Neural progenitor cell (in vitro differentiated cells): ENCODE data around the gene CTXN1. TPM values are rescaled to one million over a fixed set of nuclear protein-coding genes. Genes with fewer than 3 reads are reported as not detected.

Experiments used
- DNase-seq: peaks from one replicate; pipeline ENCODE4 v3.0.0-alpha.2; 2016; ENCODE audit warnings: low spot score
- H2AFZ ChIP-seq: fragments of 200-600 bp; sonication (generic); replicated peaks from 2 replicates; pipeline ENCODE4 v1.6.1; 2016; ENCODE audit warnings: antibody characterized with exemption
- H3F3A ChIP-seq: fragments of 200-600 bp; sonication (generic); 2 replicates; pipeline ENCODE4 v1.6.1; 2016; ENCODE audit warnings: antibody characterized with exemption, low read depth
- H3K27ac ChIP-seq: fragments of 200-600 bp; sonication (generic); 2 replicates; pipeline ENCODE4 v1.5.1; 2016; ENCODE audit warnings: mild to moderate bottlenecking
- H3K27me3 ChIP-seq: fragments of 200-600 bp; sonication (generic); 2 replicates; pipeline ENCODE4 v1.6.1; 2016; ENCODE audit warnings: mild to moderate bottlenecking, moderate library complexity
- H3K36me3 ChIP-seq: fragments of 200-600 bp; sonication (generic); 2 replicates; pipeline ENCODE4 v1.5.1; 2016
- H3K4me1 ChIP-seq: fragments of 200-600 bp; sonication (generic); 2 replicates; pipeline ENCODE4 v1.6.1; 2016; ENCODE audit warnings: mixed run types
- H3K4me2 ChIP-seq: fragments of 200-600 bp; sonication (generic); 2 replicates; pipeline ENCODE4 v1.6.1; 2016
- H3K4me3 ChIP-seq: fragments of 200-600 bp; sonication (generic); 2 replicates; pipeline ENCODE4 v1.5.1; 2016
- H3K79me2 ChIP-seq: fragments of 200-600 bp; sonication (generic); 2 replicates; pipeline ENCODE4 v1.6.1; 2016; ENCODE audit warnings: low read depth
- H3K9ac ChIP-seq: fragments of 200-600 bp; sonication (generic); 2 replicates; pipeline ENCODE4 v1.6.1; 2016
- H3K9me3 ChIP-seq: fragments of 200-600 bp; sonication (generic); 2 replicates; pipeline ENCODE4 v1.5.1; 2016; ENCODE audit warnings: low read depth
- H4K20me1 ChIP-seq: fragments of 200-600 bp; sonication (generic); 2 replicates; pipeline ENCODE4 v1.6.1; 2016; ENCODE audit warnings: low read depth
- H3K27ac Mint-ChIP-seq: 3 replicates; pipeline ENCODE4 v1.8.0; 2021; ENCODE audit warnings: mixed read lengths
- H3K27me3 Mint-ChIP-seq: 2 replicates; pipeline ENCODE4 v1.8.0; 2022; ENCODE audit warnings: low read depth, mild to moderate bottlenecking, inconsistent platforms, moderate library complexity, mixed read lengths; ENCODE audit not compliant: insufficient read depth
- H3K36me3 Mint-ChIP-seq: 3 replicates; pipeline ENCODE4 v1.8.0; 2021; ENCODE audit warnings: mixed read lengths
- H3K4me1 Mint-ChIP-seq: 3 replicates; pipeline ENCODE4 v1.8.0; 2021; ENCODE audit warnings: mixed read lengths
- H3K4me3 Mint-ChIP-seq: 3 replicates; pipeline ENCODE4 v1.8.0; 2021; ENCODE audit warnings: mild to moderate bottlenecking, moderate library complexity, mixed read lengths
- H3K9me3 Mint-ChIP-seq: 3 replicates; pipeline ENCODE4 v1.8.0; 2020; ENCODE audit warnings: mixed read lengths
- CTCF ChIP-seq: fragments of 200-600 bp; sonication (generic); IDR thresholded peaks from 2 replicates; pipeline ENCODE4 v1.5.1; 2017; ENCODE audit warnings: antibody characterized with exemption, mild to moderate bottlenecking
- EZH2 ChIP-seq: fragments of 200-600 bp; sonication (generic); IDR thresholded peaks from 2 replicates; pipeline ENCODE4 v1.6.1; 2017; ENCODE audit warnings: antibody characterized with exemption, mild to moderate bottlenecking, moderate library complexity
- EZH2phosphoT487 ChIP-seq: fragments of 200-600 bp; sonication (generic); IDR thresholded peaks from 2 replicates; pipeline ENCODE4 v1.6.1; 2017; ENCODE audit warnings: antibody characterized with exemption
- total RNA-seq: library from RNA; depleted of rRNA; stranded (reverse); fragments of >200 nt; gene quantifications from 2 replicates; pipeline ENCODE4 v1.2.3, GENCODE V29; 2015; ENCODE audit warnings: low replicate concordance

Gene CTXN1
- total RNA-seq, 1 donor from 2014 or later = 3.7 TPM

- Histone ChIP-seq H3F3A (peaks cover 9% of the 10 kb centered on the region), H3K9me3 (no peaks in the 10 kb centered on the region), H2AFZ (no peak overlapping the region), H3K27ac (no peak overlapping the region), H3K79me2 (peaks cover 8% of the 10 kb centered on the region), H3K9ac (no peak overlapping the region), H3K27me3 (peaks cover 5% of the 10 kb centered on the region), H3K4me1 (peaks cover 9% of the 10 kb centered on the region), H3K4me2 (no peak overlapping the region), H3K4me3 (no peak overlapping the region), H3K36me3 (no peaks in the 10 kb centered on the region), H4K20me1 (peaks cover 8% of the 10 kb centered on the region)
- no peaks in the 10 kb centered on the region for H3K9me3 Mint-ChIP-seq
- TF ChIP-seq CTCF (no peak), EZH2phosphoT487 (no peak), EZH2 (no peak)
- H3K27ac Mint-ChIP-seq = no peak overlapping the region
- H3K4me3 Mint-ChIP-seq = no peak overlapping the region
- no peak for DNase-seq
- peaks cover 13% of the 10 kb centered on the region for H3K4me1 Mint-ChIP-seq
- no peaks in the 10 kb centered on the region for H3K36me3 Mint-ChIP-seq
- peaks cover 7% of the 10 kb centered on the region for H3K27me3 Mint-ChIP-seq
Measured at GRCh38 chr19:7899751-7900378, 26.1 kb downstream of the CTXN1 start.

GRCh38 chr19:7898967-7899366 is 27.0 kb downstream of the CTXN1 start:
- Mint-ChIP-seq H3K27ac (no peak overlapping the region), H3K9me3 (no peaks in the 10 kb centered on the region), H3K36me3 (no peaks in the 10 kb centered on the region), H3K4me1 (peaks cover 8% of the 10 kb centered on the region), H3K4me3 (no peak overlapping the region), H3K27me3 (peaks cover 7% of the 10 kb centered on the region)
- Histone ChIP-seq H3K9me3 (no peaks in the 10 kb centered on the region), H3K27me3 (peaks cover 5% of the 10 kb centered on the region), H3K27ac (no peak overlapping the region), H3K4me2 (no peak overlapping the region), H3K4me1 (peaks cover 4% of the 10 kb centered on the region), H3F3A (peaks cover 9% of the 10 kb centered on the region), H3K79me2 (no peaks in the 10 kb centered on the region), H3K36me3 (no peaks in the 10 kb centered on the region), H4K20me1 (no peaks in the 10 kb centered on the region), H2AFZ (no peak overlapping the region), H3K4me3 (no peak overlapping the region), H3K9ac (no peak overlapping the region)
- no peak for TF ChIP-seq CTCF
- no peak for TF ChIP-seq EZH2
- no peak for TF ChIP-seq EZH2phosphoT487
- no peak for DNase-seq

- H3K36me3 ChIP-seq = no peaks in the 10 kb centered on the region
- DNase-seq = no peak
- Mint-ChIP-seq H3K27ac (no peak overlapping the region), H3K27me3 (peaks cover 5% of the 10 kb centered on the region), H3K4me1 (no peaks in the 10 kb centered on the region), H3K9me3 (no peaks in the 10 kb centered on the region), H3K36me3 (no peaks in the 10 kb centered on the region), H3K4me3 (no peak overlapping the region)
- no peaks in the 10 kb centered on the region for H3K79me2 ChIP-seq
- H3K27me3 ChIP-seq = no peaks in the 10 kb centered on the region
- no peaks in the 10 kb centered on the region for H3K9me3 ChIP-seq
- no peak overlapping the region for H3K9ac ChIP-seq
- H3K27ac ChIP-seq = no peak overlapping the region
- no peaks in the 10 kb centered on the region for H3K4me1 ChIP-seq
- no peak overlapping the region for H2AFZ ChIP-seq
- TF ChIP-seq EZH2 (no peak), EZH2phosphoT487 (no peak), CTCF (no peak)
- H3F3A ChIP-seq = no peaks in the 10 kb centered on the region
- no peak overlapping the region for H3K4me3 ChIP-seq
- H3K4me2 ChIP-seq = no peak overlapping the region
- H4K20me1 ChIP-seq = no peaks in the 10 kb centered on the region
Measured at GRCh38 chr19:7897292-7897691, 28.6 kb downstream of the CTXN1 start.
